Measurements from ENCODE around the gene PLPPR2. TPM values are rescaled to one million over a fixed set of nuclear protein-coding genes. Genes with fewer than 3 reads are reported as not detected.

Gene PLPPR2
- total RNA-seq, 1 donor from 2014 or later, result 61.4 TPM

- intact Hi-C loops (cut with DNase I), result no loop called here
- Histone ChIP-seq H3K4me1 (no peaks in the 10 kb centered on the region), H3K27me3 (no peaks in the 10 kb centered on the region), H3K4me3 (no peak overlapping the region), H3K36me3 (peaks cover 48 to 51% of the 10 kb centered on the region in 2 donors), H3K27ac (no peak overlapping the region), H3K9me3 (no peaks in the 10 kb centered on the region)
- no peak for TF ChIP-seq CTCF (IDR thresholded peaks at IDR 0.05)
- no peak for DNase-seq (ENCODE audit: low spot score in 2 of 2)
Observed at GRCh38 chr19:11364296-11364904, 9.2 kb downstream of the PLPPR2 start.

- intact Hi-C loops (cut with DNase I), result no loop called here
- DNase-seq (ENCODE audit: low spot score in 2 of 2), result no peak
- no peak overlapping the region for H3K4me3 ChIP-seq
- H3K4me1 ChIP-seq, result no peaks in the 10 kb centered on the region
- no peaks in the 10 kb centered on the region for H3K9me3 ChIP-seq
- no peak for TF ChIP-seq CTCF (IDR thresholded peaks at IDR 0.05)
- H3K36me3 ChIP-seq, result peaks cover 42 to 46% of the 10 kb centered on the region in 2 donors
- H3K27ac ChIP-seq, result no peak overlapping the region
- no peaks in the 10 kb centered on the region for H3K27me3 ChIP-seq
Observed at GRCh38 chr19:11364935-11365334, 9.7 kb downstream of the PLPPR2 start.

- no peaks in the 10 kb centered on the region for H3K9me3 ChIP-seq
- H3K36me3 ChIP-seq, result peaks cover 41 to 46% of the 10 kb centered on the region in 2 donors
- DNase-seq (ENCODE audit: low spot score in 2 of 2), result no peak
- no peak overlapping the region for H3K27ac ChIP-seq
- H3K27me3 ChIP-seq, result no peaks in the 10 kb centered on the region
- intact Hi-C loops (cut with DNase I), result no loop called here
- TF ChIP-seq CTCF (IDR thresholded peaks at IDR 0.05), result no peak
- no peak overlapping the region for H3K4me3 ChIP-seq
- H3K4me1 ChIP-seq, result no peaks in the 10 kb centered on the region
Observed at GRCh38 chr19:11365557-11366117, 10.4 kb downstream of the PLPPR2 start.

GRCh38 chr19:11367528-11367927 lies 12.3 kb downstream of the PLPPR2 start:
- no peak for TF ChIP-seq CTCF (IDR thresholded peaks at IDR 0.05)
- H3K36me3 ChIP-seq, result peaks cover 26 to 29% of the 10 kb centered on the region in 2 donors

GRCh38 chr19:11370744-11371143 lies 15.5 kb downstream of the PLPPR2 start:
- intact Hi-C loops (cut with DNase I), result no loop called here

More at GRCh38 chr19:11367528-11367927, 12.3 kb downstream of the PLPPR2 start:
- intact Hi-C loops (cut with DNase I), result no loop called here
- Histone ChIP-seq H3K4me1 (no peaks in the 10 kb centered on the region), H3K4me3 (no peak overlapping the region), H3K27me3 (no peaks in the 10 kb centered on the region), H3K9me3 (no peaks in the 10 kb centered on the region), H3K27ac (no peak overlapping the region)
- DNase-seq (ENCODE audit: low spot score in 2 of 2), result no peak

More at GRCh38 chr19:11370744-11371143, 15.5 kb downstream of the PLPPR2 start:
- H3K4me3 ChIP-seq, result no peak overlapping the region
- H3K4me1 ChIP-seq, result peaks cover 0 to 6% of the 10 kb centered on the region in 2 donors
- no peak for TF ChIP-seq CTCF (IDR thresholded peaks at IDR 0.05)
- H3K27ac ChIP-seq, result no peak overlapping the region
- no peaks in the 10 kb centered on the region for H3K27me3 ChIP-seq
- DNase-seq (ENCODE audit: low spot score in 2 of 2), result no peak
- peaks cover 0 to under 1% of the 10 kb centered on the region in 2 donors for H3K36me3 ChIP-seq
- H3K9me3 ChIP-seq, result no peaks in the 10 kb centered on the region

Data from ascending aorta (tissue), 2 donors.